Activated CD8-positive, alpha-beta memory T cell treated with anti-CD3 and anti-CD28 coated beads for 36 hours (primary cell): ENCODE measurements around the gene EBI3. TPM values are rescaled to one million over a fixed set of nuclear protein-coding genes. Genes with fewer than 3 reads are reported as not detected.
"Not testable (repeated sequence)": the region's sequence is repeated elsewhere in the genome, so short reads cannot be mapped to it uniquely, and the experiment has no call there.

Experiments
- CTCF ChIA-PET: fragments of 350-600 bp; sonication (Branson Sonifier 250); formaldehyde crosslinking; loops from one replicate; lab custom pipeline; 2021; ENCODE audit warnings: antibody characterized with exemption; lab: Charles Lee
- POLR2A ChIA-PET: fragments of 350-600 bp; sonication (Branson Sonifier 250); formaldehyde crosslinking; loops from one replicate; lab custom pipeline; 2021; ENCODE audit warnings: antibody characterized with exemption; lab: Charles Lee
- total RNA-seq, 2 experiments: library from RNA; stranded (reverse); gene quantifications; one replicate each; pipeline ENCODE4 v1.2.3, GENCODE V29; 2021

EBI3 gene
- total RNA-seq = 1 to 10 TPM; 8.4 to 9.7 TPM

- POLR2A ChIA-PET = interaction anchor here (0.6 kb wide), 1 partner anchor 14 kb away, joined by 3 read pairs; no protein-coding TSS in a partner anchor
- CTCF ChIA-PET = interaction anchor here (0.6 kb wide), 1 partner anchor 238 kb away, joined by 4 read pairs; no protein-coding TSS in a partner anchor
These were observed at the start of gene EBI3 for GRCh38 chr19:4229179-4229931. Gene EBI3 (plus strand): TSS chr19:4229523. CDS start chr19:4229551, 28 bp downstream.

- POLR2A ChIA-PET = no interaction called here
- CTCF ChIA-PET = no interaction called here
These were observed 48.2 kb upstream of the EBI3 start for GRCh38 chr19:4181053-4181508.

- ChIA-PET CTCF (no interaction called here), POLR2A (no interaction called here)
These were observed 47.1 kb upstream of the EBI3 start, which contains the start of the genes ANKRD24 and SIRT6 for GRCh38 chr19:4182084-4182810. Gene ANKRD24 (plus strand): TSS chr19:4182689. CDS start chr19:4186426, 3,737 bp downstream. Gene SIRT6 (minus strand): TSS chr19:4182563. CDS start chr19:4182539, 24 bp downstream.

GRCh38 chr19:4183967-4184717 lies 45.2 kb upstream of the EBI3 start:
- POLR2A ChIA-PET = no interaction called here
- CTCF ChIA-PET = no interaction called here

GRCh38 chr19:4184718-4185352 lies 44.5 kb upstream of the EBI3 start:
- POLR2A ChIA-PET = no interaction called here
- CTCF ChIA-PET = no interaction called here

- POLR2A ChIA-PET = no interaction called here
- CTCF ChIA-PET = interaction anchor here (1.6 to 2.9 kb wide), 2 partner anchors 8 to 15 kb away, joined by 4 to 13 read pairs; no protein-coding TSS in a partner anchor
These were observed 43.8 kb upstream of the EBI3 start for GRCh38 chr19:4185413-4186086.

GRCh38 chr19:4186087-4186993 lies 43.0 kb upstream of the EBI3 start:
- ChIA-PET POLR2A (interaction anchor here (0.6 kb wide), 1 partner anchor 21 kb away, joined by 3 read pairs; no protein-coding TSS in a partner anchor), CTCF (interaction anchor here (0.6 to 2.9 kb wide), 5 partner anchors 9 to 125 kb away, joined by 3 to 13 read pairs (median 4); no protein-coding TSS in a partner anchor)

- CTCF ChIA-PET = interaction anchor here (0.6 to 2.9 kb wide), 3 partner anchors 13 to 192 kb away, joined by 4 to 13 read pairs (median 5); no protein-coding TSS in a partner anchor
These were observed 41.8 kb upstream of the EBI3 start for GRCh38 chr19:4187313-4188122.

GRCh38 chr19:4189641-4190040 lies 39.7 kb upstream of the EBI3 start:
- ChIA-PET CTCF (interaction anchor here (0.6 to 0.7 kb wide), 2 partner anchors 101 to 622 kb away, joined by 3 read pairs; no protein-coding TSS in a partner anchor), POLR2A (no interaction called here)

More at GRCh38 chr19:4187313-4188122, 41.8 kb upstream of the EBI3 start:
- POLR2A ChIA-PET = no interaction called here

- POLR2A ChIA-PET = not testable (repeated sequence)
These were observed 36.8 kb upstream of the EBI3 start for GRCh38 chr19:4192537-4192936.

GRCh38 chr19:4194353-4194752 lies 35.0 kb upstream of the EBI3 start:
- CTCF ChIA-PET = no interaction called here

More at GRCh38 chr19:4192537-4192936, 36.8 kb upstream of the EBI3 start:
- CTCF ChIA-PET = interaction anchor here (0.6 to 0.7 kb wide), 2 partner anchors 68 to 382 kb away, joined by 3 read pairs; no protein-coding TSS in a partner anchor

GRCh38 chr19:4196009-4196408 lies 33.3 kb upstream of the EBI3 start:
- ChIA-PET CTCF (interaction anchor here (1.2 kb wide), 1 partner anchor 9 kb away, joined by 4 read pairs; no protein-coding TSS in a partner anchor), POLR2A (no interaction called here)

More at GRCh38 chr19:4194353-4194752, 35.0 kb upstream of the EBI3 start:
- POLR2A ChIA-PET = no interaction called here

GRCh38 chr19:4196587-4197148 lies 32.7 kb upstream of the EBI3 start:
- POLR2A ChIA-PET = no interaction called here
- CTCF ChIA-PET = interaction anchor here (1.2 kb wide), 1 partner anchor 10 kb away, joined by 4 read pairs; no protein-coding TSS in a partner anchor

- POLR2A ChIA-PET = no interaction called here
- CTCF ChIA-PET = no interaction called here
These were observed 32.1 kb upstream of the EBI3 start for GRCh38 chr19:4197228-4197624.

- POLR2A ChIA-PET = no interaction called here
- CTCF ChIA-PET = no interaction called here
These were observed 31.5 kb upstream of the EBI3 start for GRCh38 chr19:4197625-4198466.
